A549 (cell line): Measurements from ENCODE around the gene MBNL1.

Experiments
- BHLHE40 ChIP-seq: IDR thresholded peaks from 2 replicates; pipeline ENCODE4 v1.6.1; 2012; ENCODE audit warnings: low read depth, low read length, inconsistent platforms
- CBX2 ChIP-seq: fragments of 200-600 bp; sonication (generic); IDR thresholded peaks from 2 replicates; pipeline ENCODE4 v1.6.1; 2016; ENCODE audit warnings: low read depth, mild to moderate bottlenecking, borderline replicate concordance
- CEBPB ChIP-seq, 2 experiments: fragments of >200 bp in 1 of 2; sonication (Bioruptor Twin) in 1 of 2; formaldehyde crosslinking in 1 of 2; IDR thresholded peaks; 2 replicates each; pipeline ENCODE4 v1.6.1; 2012 to 2016
- CHD4 ChIP-seq: fragments of 200-600 bp; sonication (generic); IDR thresholded peaks from 2 replicates; pipeline ENCODE4 v1.6.1; 2016; ENCODE audit warnings: antibody characterized with exemption, mild to moderate bottlenecking, borderline replicate concordance
- CTCF ChIP-seq: fragments of >200 bp; sonication (Bioruptor Twin); formaldehyde crosslinking; IDR thresholded peaks from 3 replicates; pipeline ENCODE4 v1.5.1; 2016
- EP300 ChIP-seq, 2 experiments: fragments of >200 bp; sonication (Bioruptor Twin); formaldehyde crosslinking; IDR thresholded peaks; 2 replicates in 1 of 2; 3 replicates in 1 of 2; pipeline ENCODE4 v1.6.1; 2016 to 2017
- FOSL2 ChIP-seq, 2 experiments: fragments of 450-650 bp in 1 of 2; fragments of >200 bp in 1 of 2; sonication (Bioruptor Twin) in 1 of 2; formaldehyde crosslinking; IDR thresholded peaks; 2 replicates each; pipeline versions ENCODE4 v1.5.0 to v1.6.1; 2016 to 2020; ENCODE audit warnings: mild to moderate bottlenecking in 1 of 2, moderate library complexity in 1 of 2
- KDM5A ChIP-seq: fragments of 200-600 bp; sonication (generic); IDR thresholded peaks from 2 replicates; pipeline ENCODE4 v1.6.1; 2016; ENCODE audit warnings: antibody characterized with exemption, mild to moderate bottlenecking
- MAFK ChIP-seq: fragments of 450-650 bp; IDR thresholded peaks from 2 replicates; pipeline ENCODE4 v1.6.1; 2014; ENCODE audit not compliant: partially characterized antibody
- MAX ChIP-seq: IDR thresholded peaks from 2 replicates; pipeline ENCODE4 v1.6.1; 2012
- POLR2A ChIP-seq: IDR thresholded peaks from 2 replicates; pipeline ENCODE4 v1.6.1; 2012; ENCODE audit warnings: mild to moderate bottlenecking, low read length

DNA sequence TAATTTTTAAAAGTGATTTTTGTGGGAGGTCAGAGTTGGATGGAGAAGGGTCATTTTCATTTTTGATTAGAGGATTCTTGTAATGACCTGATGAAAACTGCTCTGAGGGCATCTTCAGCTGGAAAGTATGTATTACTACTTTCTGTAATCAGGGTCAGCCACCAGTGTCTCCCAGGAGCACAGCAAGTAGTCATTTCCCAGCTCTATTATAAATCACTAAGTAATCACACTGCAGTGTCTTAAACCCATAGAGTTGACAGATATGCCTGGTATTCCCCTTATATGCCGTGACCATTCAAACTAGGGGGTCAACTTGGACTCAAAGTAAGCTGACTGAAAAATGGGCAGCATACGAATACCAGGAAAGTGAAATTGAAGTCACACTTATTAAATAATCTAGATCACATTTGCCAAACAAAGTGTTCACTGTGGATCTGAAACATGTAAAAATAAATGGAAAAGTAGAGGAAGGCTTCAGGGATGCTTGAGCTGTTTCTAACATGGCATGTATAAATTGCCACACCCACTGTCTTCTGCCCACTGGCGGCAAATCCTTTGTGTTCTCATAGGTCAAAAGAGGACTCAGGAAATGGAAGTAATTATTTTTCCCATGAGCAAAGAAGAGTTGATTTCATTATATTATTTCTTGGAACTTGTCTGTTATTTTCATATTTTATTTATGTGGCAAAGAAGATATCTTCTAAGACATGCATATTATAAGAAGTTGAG lies 105.7 kb downstream of the MBNL1 start:
- TF ChIP-seq CTCF, result no peak
- TF ChIP-seq CEBPB (IDR thresholded peaks at IDR 0.05), result no peak
- TF ChIP-seq KDM5A, result no peak
- TF ChIP-seq CBX2, result no peak
- TF ChIP-seq BHLHE40, result no peak
- no peak for TF ChIP-seq FOSL2 (IDR thresholded peaks at IDR 0.05)
- TF ChIP-seq FOSL2 (CRISPR knock-in tag; IDR thresholded peaks at IDR 0.05), result no peak
- no peak for TF ChIP-seq CHD4
- no peak for TF ChIP-seq EP300 (IDR thresholded peaks at IDR 0.05)
- no peak for TF ChIP-seq MAFK
- TF ChIP-seq POLR2A, result no peak
- TF ChIP-seq MAX, result no peak
